PFSK-1 (cell line): ENCODE data around the gene GUCD1.

Experiments
- FOXP2 ChIP-seq: optimal IDR thresholded peaks from 2 replicates; pipeline ENCODE3; 2011; ENCODE audit warnings: borderline replicate concordance, control low read depth, inconsistent platforms; ENCODE audit not compliant: insufficient read depth; ENCODE audit errors: extremely low read length, extremely low read depth
- POLR2AphosphoS5 ChIP-seq: IDR thresholded peaks from 2 replicates; pipeline ENCODE4 v1.6.1; 2012; ENCODE audit warnings: low read depth, mild to moderate bottlenecking, control low read depth, low read length, moderate library complexity
- SIN3A ChIP-seq: IDR thresholded peaks from 2 replicates; pipeline ENCODE4 v1.6.1; 2012; ENCODE audit warnings: mild to moderate bottlenecking, low read length, moderate library complexity, borderline replicate concordance; ENCODE audit not compliant: insufficient read depth
- TAF1 ChIP-seq: IDR thresholded peaks from 2 replicates; pipeline ENCODE4 v1.6.1; 2012; ENCODE audit warnings: low read length, control low read depth, borderline replicate concordance; ENCODE audit not compliant: insufficient read depth
- TF ChIP-seq, protein P1 (sequence below), 2 experiments: IDR thresholded peaks; 2 replicates each; pipeline versions ENCODE4 v1.6.1 to v1.8.0; 2011 to 2012; ENCODE audit warnings: low read depth in 2 of 2, low read length in 2 of 2, control low read depth in 1 of 2, inconsistent platforms in 1 of 2, mild to moderate bottlenecking in 1 of 2, moderate library complexity in 1 of 2; ENCODE audit not compliant: insufficient read depth in 1 of 2

- no peak for TF ChIP-seq POLR2AphosphoS5
- TF ChIP-seq, protein P1, sequence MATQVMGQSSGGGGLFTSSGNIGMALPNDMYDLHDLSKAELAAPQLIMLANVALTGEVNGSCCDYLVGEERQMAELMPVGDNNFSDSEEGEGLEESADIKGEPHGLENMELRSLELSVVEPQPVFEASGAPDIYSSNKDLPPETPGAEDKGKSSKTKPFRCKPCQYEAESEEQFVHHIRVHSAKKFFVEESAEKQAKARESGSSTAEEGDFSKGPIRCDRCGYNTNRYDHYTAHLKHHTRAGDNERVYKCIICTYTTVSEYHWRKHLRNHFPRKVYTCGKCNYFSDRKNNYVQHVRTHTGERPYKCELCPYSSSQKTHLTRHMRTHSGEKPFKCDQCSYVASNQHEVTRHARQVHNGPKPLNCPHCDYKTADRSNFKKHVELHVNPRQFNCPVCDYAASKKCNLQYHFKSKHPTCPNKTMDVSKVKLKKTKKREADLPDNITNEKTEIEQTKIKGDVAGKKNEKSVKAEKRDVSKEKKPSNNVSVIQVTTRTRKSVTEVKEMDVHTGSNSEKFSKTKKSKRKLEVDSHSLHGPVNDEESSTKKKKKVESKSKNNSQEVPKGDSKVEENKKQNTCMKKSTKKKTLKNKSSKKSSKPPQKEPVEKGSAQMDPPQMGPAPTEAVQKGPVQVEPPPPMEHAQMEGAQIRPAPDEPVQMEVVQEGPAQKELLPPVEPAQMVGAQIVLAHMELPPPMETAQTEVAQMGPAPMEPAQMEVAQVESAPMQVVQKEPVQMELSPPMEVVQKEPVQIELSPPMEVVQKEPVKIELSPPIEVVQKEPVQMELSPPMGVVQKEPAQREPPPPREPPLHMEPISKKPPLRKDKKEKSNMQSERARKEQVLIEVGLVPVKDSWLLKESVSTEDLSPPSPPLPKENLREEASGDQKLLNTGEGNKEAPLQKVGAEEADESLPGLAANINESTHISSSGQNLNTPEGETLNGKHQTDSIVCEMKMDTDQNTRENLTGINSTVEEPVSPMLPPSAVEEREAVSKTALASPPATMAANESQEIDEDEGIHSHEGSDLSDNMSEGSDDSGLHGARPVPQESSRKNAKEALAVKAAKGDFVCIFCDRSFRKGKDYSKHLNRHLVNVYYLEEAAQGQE (IDR thresholded peaks at IDR 0.05; ENCODE audit: insufficient read depth in 1 of 2, low read depth in 2 of 2, low read length in 2 of 2) = no peak
- TF ChIP-seq TAF1 = no peak
- no peak for TF ChIP-seq SIN3A
- no peak for TF ChIP-seq FOXP2
Measured at GRCh38 chr22:24576778-24577177, 21.8 kb upstream of the GUCD1 start.
